Ovary (tissue), 3 donors: ENCODE measurements around the gene ZNF532.

Experiments used
- EP300 ChIP-seq: sonication (generic); formaldehyde crosslinking; IDR thresholded peaks from one replicate; pipeline ENCODE4 v1.6.1; 2017; ENCODE audit warnings: antibody characterized with exemption
- POLR2A ChIP-seq: fragments of 450-650 bp; IDR thresholded peaks from one replicate; pipeline ENCODE4 v1.6.1; 2017; ENCODE audit warnings: antibody characterized with exemption, mild to moderate bottlenecking, moderate library complexity
- TF ChIP-seq, protein P1 (sequence below), 3 donors: fragments of 450-650 bp in 2 of 3; fragments of 200-600 bp in 1 of 3; IDR thresholded peaks; one replicate each; pipeline versions ENCODE4 v1.5.1 to v1.8.0; 2016 to 2022; ENCODE audit warnings: antibody characterized with exemption in 3 of 3, mild to moderate bottlenecking in 1 of 3
- donor health status: DM: no; HTN: no; CAD: no.

GRCh38 chr18:58996131-58996641, 131.5 kb downstream of the ZNF532 start:
- TF ChIP-seq, protein P1, sequence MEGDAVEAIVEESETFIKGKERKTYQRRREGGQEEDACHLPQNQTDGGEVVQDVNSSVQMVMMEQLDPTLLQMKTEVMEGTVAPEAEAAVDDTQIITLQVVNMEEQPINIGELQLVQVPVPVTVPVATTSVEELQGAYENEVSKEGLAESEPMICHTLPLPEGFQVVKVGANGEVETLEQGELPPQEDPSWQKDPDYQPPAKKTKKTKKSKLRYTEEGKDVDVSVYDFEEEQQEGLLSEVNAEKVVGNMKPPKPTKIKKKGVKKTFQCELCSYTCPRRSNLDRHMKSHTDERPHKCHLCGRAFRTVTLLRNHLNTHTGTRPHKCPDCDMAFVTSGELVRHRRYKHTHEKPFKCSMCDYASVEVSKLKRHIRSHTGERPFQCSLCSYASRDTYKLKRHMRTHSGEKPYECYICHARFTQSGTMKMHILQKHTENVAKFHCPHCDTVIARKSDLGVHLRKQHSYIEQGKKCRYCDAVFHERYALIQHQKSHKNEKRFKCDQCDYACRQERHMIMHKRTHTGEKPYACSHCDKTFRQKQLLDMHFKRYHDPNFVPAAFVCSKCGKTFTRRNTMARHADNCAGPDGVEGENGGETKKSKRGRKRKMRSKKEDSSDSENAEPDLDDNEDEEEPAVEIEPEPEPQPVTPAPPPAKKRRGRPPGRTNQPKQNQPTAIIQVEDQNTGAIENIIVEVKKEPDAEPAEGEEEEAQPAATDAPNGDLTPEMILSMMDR (IDR thresholded peaks at IDR 0.05): no peak
- TF ChIP-seq POLR2A (no peak), EP300 (no peak)
